Subcutaneous adipose tissue (tissue), 4 donors: Measurements from ENCODE around the gene RIMS4. TPM values are rescaled to one million over a fixed set of nuclear protein-coding genes. Genes with fewer than 3 reads are reported as not detected.

ENCODE experiments used
- total RNA-seq, 4 donors: library from RNA; depleted of rRNA; stranded (reverse); fragments of >200 nt; gene quantifications; one replicate each; pipeline ENCODE4 v1.1.0, GENCODE V29; 2016
- TF ChIP-seq, protein P1 (sequence below): fragments of 450-650 bp; IDR thresholded peaks from one replicate; pipeline ENCODE4 v1.5.1; 2016; ENCODE audit warnings: low read depth, mild to moderate bottlenecking, control low read depth, antibody characterized with exemption, moderate library complexity

The RIMS4 gene
- total RNA-seq, 4 donors from 2014 or later: 0.34 to 0.44 TPM; not detected in 2

DNA sequence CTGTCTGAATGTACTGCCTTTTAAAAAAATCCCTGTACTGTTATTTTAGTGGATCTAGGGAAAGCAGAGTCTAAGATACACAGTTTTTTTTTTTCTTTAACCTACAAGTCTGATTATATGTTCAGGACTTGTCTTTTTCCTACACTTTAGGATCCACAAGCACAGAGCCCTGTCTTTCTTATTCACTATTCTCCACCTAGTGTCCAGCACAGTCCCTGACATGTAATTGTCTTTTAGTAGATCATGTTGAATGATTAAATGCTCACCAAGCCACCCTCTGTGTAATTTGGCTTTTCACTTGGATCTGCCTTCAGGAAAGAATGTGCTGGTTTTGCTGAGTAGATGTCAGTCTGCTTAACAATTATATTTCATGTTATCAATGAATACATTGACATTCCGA is 39.4 kb upstream of the RIMS4 start:
- TF ChIP-seq, protein P1, sequence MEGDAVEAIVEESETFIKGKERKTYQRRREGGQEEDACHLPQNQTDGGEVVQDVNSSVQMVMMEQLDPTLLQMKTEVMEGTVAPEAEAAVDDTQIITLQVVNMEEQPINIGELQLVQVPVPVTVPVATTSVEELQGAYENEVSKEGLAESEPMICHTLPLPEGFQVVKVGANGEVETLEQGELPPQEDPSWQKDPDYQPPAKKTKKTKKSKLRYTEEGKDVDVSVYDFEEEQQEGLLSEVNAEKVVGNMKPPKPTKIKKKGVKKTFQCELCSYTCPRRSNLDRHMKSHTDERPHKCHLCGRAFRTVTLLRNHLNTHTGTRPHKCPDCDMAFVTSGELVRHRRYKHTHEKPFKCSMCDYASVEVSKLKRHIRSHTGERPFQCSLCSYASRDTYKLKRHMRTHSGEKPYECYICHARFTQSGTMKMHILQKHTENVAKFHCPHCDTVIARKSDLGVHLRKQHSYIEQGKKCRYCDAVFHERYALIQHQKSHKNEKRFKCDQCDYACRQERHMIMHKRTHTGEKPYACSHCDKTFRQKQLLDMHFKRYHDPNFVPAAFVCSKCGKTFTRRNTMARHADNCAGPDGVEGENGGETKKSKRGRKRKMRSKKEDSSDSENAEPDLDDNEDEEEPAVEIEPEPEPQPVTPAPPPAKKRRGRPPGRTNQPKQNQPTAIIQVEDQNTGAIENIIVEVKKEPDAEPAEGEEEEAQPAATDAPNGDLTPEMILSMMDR: no peak

DNA sequence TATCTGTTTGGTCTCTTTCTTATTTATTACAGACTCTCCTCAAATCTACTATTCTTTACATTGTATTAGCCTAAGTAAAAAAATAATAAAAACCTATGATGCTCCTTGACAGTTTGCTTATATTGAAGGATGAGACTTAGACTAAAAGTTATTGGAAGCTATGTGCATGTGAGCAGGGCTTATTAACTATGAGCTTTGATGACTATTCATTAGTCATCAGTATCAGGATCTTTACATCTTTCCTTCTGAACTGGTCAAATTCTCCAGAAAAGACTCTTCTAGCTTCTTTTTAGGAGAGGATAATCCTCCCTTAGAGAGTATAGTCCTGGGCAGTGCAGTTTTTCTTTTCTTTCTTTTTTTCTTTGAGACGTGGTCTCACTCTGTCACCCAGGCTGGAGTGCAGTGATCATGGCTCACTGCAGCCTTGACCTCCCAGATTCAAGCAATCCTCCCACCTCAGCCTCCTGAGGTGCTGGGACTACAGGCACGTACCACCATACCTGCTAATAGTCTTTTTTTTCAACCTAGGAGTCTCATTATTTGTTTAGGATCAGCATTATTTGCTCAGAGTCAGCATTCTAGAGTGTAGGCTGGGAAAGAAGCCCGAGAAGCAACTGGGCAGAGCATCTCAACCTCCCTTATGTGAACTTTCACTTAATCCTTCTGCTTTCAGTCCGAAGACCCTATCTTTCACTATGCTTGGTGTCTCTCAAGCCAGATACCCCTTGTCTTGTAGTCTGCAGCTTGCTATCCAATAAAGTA is 38.1 kb upstream of the RIMS4 start:
- TF ChIP-seq, protein P1: no peak

GRCh38 chr20:44843876-44844275 is 33.5 kb upstream of the RIMS4 start:
- TF ChIP-seq, protein P1: no peak

DNA sequence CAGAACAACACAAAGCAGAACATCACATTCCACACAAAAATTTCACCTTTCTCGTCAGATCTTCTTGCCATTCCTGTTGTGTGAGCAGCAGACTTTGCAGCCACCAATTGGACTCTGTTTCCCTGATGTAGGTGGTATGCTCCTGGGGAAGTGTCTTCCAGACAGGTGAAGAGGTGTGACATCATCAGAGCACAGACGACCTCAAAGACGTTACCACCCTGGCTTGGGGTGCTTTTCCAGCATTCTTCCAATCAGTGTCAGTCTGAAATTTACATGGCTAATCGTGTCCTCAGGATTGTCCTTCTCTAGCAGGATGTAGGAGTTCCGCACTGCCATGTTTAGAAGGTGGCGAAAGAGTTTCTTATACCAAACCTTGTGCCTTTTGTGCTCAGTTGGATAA is 31.6 kb upstream of the RIMS4 start:
- TF ChIP-seq, protein P1: no peak

- TF ChIP-seq, protein P1: no peak
These were observed 30.5 kb upstream of the RIMS4 start for GRCh38 chr20:44840826-44841225.

DNA sequence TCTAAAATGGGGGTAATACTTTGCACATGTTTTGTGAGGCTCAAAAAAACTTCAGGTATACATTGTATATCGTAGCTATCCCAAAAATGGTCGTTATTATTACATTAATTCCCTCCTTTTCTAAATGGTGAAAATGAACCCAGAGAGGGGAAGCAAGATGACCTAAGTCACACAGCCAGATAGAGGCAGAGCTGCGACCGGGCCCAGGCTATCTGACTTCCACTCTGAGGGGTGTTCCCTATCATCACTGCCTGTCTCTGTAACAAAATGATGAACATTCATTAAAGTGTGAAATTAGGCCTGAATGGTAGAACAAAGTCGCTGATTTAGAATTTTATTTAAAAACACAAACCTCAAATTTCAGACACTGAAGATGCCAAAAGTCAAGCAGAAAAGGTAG is 29.1 kb upstream of the RIMS4 start:
- TF ChIP-seq, protein P1: no peak

- TF ChIP-seq, protein P1: no peak
These were observed 28.2 kb upstream of the RIMS4 start for GRCh38 chr20:44838521-44838920.
